Stimulated activated CD8-positive, alpha-beta memory T cell treated with anti-CD3 and anti-CD28 coated beads, Interleukin-4, amount 100 ng/mL, for 48 hours (primary cell): ENCODE measurements around the gene CABLES2.

Source experiments
- DNase-seq: peaks from one replicate; pipeline ENCODE4 v3.0.0-alpha.2; 2020

The CABLES2 gene

DNA sequence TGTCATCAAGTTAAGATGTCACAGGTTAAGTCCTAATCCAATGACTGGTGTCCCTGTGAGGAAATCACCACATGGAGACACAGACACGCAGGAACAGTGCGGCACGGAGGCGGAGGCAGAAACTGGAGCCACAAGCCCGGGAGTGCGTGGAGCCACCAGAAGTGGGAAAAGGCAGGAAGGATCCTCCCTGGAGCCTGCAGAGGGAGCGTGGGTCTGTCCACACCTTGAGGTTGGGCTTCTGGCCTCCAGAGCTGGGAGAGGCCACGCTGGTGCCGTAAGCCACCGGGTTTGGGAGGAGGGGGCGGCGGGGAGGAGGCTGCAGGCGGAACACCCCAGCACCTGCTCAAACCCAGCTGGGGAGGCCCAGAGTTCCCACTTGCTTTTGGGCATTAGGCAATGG, 3.8 kb downstream of the CABLES2 start:
- no peak for DNase-seq

DNA sequence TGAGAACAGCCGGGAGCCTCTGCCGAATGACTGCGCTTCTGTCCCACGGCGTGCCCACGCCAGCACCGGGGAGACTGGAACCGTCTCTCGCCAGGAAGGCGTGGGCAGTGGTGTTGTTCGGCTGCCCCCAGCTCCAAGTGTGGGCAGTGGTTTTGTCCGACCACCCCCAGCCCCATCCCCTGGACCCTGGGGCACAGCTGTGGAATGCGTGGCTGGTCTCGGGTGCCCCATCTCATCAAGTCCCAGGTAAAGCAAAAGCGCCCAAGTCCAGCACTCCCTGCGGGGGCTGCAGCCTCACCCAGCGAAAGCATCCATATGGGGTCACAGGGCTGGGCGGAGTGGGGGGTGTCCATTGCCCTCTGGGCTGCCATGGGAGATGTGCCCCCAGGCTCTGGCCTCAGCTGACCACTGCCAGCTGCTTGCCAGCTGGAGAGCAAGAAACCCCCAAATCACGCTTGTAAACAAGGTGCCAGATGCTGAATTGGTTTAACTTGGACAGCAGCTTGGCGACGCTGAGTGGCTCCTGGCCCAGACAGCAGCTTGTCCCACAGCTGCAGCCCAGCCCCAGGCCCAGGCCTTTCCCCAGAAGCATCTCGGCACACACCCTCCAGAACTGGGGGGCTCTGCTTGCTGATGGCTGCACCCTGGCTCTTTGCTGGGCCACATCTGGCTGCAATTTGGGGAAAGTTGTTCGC, 4.5 kb downstream of the CABLES2 start:
- DNase-seq, result no peak

DNA sequence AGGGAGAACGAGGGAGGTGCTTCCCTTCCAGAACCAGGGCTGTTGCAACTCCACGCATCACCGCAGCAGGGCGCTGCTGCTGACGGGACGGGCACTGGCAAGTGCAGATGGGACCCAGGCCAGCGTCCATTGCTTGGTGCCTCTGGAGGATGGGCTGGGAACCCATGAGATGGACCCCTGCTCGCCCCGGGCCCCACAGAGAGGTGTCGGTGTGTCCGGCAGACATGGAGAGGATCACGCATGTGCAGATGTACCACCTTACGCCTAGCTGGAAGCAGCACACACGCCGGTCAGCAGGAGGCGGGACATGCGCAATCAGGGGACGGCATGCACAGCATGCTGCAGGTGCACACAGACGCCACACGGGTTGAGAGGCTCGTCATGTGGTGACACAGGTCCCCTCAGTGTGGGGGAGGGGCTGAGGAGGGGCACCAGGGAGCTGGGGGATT, 5.7 kb downstream of the CABLES2 start:
- DNase-seq, result no peak

DNA sequence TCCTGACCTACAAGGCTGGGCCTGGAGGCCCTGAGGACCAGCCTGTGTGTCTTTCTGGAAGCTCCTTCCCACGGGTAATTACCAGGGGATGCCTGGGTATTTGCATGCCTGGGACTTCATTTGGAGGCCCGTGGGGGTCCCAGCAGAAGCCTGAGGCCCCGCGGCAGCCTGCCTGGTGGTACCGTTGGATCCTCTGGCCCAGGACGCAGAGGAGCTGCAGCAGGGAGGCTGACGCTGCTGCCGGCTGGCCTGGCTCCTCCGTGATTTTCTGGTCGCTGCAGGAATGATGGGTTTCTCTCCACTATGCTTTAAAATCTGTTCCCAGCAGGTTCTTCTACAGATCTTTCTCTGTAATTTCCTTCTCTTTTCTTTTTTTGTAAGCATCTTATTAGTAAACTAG, 6.5 kb downstream of the CABLES2 start:
- DNase-seq, result no peak

DNA sequence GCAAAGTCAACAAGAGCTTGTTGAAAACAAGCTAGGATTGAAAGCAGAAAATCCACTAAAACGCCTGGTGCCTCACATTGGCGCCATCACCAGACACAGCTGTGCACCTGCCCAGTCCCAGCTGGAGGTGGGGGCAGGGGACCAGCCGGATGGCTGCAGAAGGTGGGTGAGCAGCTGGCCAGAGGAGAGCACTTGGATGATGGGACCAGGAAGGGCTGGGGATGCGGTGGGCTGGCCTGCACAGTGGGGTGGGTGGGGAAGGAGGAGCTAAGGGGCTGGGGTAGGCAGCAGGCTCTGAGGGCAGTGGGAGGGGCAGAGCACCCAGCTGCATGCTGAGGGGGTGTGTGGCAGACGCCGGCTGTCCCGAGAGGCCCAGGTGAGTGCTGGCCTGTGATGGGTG, 7.1 kb downstream of the CABLES2 start:
- no peak for DNase-seq

DNA sequence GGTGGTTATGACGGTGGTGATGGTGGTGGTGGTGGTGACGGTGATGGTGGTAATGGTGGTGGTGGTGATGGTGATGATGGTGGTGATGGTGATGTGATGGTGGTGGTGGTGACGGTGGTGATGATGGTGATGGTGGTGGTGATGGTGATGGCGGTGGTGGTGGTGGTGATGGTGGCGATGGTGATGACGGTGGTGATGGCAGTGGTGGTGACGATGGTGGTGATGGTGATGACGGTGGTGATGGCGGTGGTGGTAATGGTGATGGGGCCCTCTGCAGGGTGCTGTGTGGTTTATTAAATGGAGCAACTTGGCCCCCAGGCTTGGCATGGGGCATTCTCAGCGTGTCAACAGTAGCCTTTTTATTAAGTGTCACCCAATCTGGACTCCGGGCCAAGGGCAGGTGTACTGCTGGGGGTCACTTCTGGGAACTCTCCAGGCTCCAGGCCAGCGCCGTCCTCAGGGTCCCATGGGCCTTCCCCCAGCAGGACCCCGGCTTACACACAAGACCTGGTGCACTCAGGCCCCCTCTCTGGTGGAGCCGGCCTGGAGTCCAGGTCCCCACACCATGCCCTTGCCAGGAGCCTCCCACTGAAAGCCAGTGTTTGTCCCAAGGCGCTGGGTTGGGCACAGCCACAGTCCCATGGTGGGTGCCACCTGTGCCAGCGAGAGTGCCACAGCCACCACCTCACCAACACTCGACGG, 8.8 kb downstream of the CABLES2 start:
- no peak for DNase-seq

DNA sequence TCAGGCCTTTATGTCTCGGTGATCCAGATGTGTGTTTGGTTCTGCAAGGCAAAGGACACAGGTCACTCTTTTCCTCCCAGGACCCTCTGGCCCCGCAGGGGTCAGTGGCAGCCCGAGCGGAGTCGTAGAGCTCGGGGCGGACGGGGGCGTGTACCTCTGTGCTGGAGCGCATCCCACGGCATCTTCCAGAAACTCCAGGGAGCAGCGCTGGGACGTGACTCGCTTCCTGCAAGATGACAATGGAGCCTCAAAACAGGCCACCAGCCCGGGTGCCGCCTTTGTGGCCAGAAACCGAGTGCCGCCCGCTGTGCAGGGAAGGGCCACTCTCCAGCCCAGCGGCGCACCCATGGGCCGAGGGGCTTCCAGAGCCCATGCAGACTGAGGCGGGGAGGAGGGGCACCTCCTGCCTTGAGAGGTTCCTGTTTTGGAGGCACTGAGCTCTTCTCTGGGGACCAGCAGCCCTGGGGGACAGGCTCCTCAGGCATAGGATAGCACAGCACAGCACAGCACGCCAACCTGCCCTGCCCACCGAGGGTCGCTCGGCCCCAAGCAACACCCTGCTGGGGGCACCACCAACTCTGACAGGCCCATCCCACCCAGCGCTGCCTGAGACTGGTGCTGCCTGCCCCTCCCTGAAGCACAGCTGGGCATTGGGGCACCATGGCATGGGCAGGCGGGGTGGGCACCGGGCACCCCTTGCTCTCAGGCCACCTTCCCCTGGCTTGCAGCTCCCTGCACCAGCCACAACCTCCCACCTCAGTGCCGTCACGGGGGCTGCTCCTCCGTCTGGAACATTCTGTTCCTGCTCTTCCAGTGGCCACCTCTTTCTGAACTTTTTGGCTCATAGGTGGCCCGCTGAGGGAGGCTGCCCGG, 10.5 kb downstream of the CABLES2 start:
- no peak for DNase-seq

DNA sequence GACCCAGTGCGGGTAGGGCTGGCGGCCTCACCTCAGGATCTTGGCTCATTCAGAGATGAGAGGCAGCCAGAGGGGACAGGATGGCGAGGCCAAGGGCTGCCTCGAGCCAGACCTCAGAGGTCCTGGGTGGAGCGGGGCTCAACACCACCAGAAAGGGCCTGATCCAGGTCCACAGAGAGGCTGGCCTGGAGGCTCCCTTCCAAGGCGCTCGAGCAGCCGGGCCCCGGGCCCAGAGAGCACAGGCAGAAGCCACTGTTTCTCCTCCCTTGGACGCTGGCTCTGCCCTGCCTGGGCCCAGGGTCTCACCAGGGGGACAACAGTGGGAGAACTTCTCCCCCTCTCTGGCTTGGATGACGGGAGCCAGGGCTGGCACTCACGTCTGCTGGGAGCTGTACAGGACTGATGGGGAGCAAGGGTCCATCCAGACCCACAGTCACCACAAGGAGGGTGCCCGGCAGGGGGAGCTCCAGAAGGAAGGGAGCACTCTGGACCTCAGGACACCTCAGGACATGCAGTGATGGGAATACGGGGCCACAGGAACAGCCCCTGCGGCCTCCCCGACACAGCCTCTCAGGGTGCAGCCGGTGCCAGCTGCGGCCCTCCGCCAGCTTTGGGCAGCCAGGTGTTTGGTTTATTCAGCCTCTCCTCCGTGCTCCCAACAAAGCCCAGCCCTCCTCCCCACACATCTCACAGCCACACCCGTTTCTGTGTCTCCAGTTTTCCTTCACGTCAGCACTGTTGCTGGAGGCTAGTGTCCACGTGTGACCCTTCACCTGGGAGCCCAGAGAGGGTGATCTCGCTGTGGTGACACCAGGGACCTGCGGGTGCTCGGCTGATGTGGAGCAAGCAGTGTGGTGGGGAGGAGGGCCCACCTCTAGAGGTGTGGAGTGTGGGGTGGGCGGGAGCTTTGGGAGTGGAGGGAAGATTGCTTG, 11.5 kb downstream of the CABLES2 start:
- DNase-seq, result no peak

DNA sequence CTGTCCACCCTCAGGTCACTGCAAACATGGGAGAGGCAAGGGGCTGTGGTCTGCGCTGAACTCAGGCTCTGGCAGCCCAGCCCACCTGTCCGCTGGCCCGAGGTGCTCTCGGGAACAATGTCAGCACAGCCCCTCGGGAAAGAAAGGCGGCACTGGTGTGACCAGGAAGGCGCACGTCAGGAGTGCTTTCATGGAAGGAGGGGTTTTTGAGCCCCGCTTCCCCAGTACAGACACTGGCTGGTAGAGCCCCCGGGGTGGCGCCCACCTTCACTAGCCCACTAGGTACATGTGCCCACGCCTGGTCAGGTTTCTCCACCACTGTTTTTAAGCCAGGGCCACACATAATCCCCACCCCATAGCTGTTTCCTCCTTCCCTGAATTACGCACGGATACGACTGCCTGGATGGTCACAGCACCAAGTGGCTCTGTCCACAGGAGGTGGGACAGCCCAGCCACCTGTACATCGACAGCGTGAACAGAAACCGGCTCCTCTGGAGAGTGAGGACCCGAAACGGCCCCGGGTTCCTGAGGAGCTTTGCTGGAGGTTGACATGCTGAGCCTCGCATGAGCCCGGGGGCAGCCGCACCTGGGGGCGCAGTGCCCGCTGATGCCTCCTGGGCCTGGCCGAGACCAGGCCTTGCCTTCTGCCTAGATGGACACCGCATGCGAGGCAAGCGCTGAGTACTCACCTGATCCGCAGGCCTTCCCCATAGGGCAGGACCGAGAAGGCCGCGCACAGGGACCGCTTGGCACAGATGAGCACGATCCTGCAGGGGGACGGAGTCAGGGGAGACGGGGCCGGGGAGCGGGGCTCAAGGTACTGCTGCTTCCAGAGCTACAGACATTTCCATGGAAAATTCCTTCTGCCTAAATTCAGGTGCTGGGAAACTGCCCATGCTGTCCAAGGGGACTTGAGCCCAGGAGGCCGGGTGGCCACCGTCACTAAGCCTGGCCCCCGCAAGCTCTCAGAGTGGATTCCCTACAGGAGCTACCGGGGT, 12.5 kb downstream of the CABLES2 start:
- no peak for DNase-seq

DNA sequence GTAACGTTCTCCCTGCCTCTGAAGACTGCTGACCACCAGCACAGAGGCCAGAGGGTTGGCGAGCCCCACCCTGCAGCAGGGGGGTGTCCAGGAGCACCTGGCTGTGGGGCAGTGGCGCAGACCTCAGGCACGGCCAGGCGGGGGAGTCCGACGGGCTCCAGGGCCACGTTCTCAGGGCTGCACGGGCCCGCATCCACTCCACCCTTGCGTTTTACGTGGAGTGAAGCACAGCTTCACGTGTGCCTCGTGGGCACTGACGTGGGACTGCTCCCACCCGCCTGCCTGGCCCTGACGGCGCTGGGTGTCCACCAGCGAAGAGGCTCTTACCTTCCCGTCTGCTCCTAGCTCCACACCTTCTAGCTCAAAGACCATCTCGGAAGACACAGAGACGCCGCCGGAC, 13.3 kb downstream of the CABLES2 start:
- DNase-seq, result no peak

DNA sequence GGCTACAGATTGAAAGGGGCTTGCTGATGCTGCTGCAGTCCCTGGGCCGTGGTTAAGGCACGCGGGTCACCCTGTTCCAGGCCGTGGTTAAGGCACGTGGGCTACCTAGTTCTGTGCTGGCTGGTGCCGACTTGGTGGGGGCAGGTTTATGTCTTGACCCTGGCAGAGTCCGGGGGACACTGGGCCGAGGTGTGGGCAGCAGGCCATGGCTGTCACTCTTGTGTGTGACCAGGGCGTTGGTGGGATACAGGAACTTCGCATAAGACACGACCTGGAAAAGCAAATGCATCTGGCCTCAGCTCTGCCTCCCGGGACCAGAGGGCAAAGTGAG, 13.8 kb downstream of the CABLES2 start:
- no peak for DNase-seq

DNA sequence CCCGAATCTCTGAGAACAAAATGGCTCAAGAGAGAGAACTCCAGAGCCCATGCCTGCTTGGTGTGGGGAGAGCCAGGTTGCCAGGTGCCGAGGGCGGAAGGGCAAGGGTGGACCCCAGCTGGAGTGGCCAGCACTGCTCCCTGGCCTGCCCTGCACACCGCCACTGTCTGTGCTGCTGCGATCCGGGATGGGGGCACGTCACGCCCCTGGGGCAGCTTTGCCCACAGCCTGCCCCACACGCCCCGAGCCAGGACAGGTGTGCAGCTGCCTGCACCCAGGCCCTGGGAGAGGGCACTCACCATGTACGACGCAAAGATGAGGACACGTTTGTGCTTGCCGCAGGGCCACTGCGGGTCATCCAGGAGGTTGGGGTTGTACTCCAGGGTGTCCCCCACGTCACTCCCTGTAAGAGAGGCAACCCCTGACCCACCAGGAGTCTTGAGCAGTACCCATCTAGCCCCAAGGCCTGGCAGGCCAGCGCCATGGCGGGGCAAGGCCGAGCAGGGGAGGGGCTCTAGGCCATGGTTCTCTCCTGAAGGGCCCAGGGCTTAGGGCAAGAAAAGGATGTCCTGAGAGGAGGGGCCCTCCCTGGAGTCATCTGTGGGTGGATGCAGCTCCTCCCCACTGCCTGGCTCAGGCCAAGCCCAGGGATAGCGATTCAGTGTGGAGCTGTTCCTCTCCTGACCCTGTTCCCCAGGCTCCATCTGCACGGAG, 14.3 kb downstream of the CABLES2 start:
- DNase-seq, result no peak

DNA sequence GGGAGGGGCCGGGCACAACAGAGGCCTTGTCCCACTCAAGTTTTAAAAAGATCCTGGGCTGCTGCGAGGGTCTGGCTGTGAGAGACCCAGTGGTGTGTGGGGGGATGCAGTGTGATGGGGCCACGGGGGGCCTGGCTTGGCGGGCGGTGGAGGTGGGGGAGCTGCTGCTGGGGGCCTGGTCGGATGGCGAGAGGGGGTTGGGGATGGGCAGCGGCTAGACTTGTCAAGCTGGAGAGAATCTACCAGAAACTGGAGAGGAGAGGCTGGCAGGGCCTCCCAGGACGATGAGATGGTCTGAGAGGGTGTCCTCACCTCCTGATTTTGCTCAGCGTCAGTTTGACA, 15.0 kb downstream of the CABLES2 start:
- no peak for DNase-seq

DNA sequence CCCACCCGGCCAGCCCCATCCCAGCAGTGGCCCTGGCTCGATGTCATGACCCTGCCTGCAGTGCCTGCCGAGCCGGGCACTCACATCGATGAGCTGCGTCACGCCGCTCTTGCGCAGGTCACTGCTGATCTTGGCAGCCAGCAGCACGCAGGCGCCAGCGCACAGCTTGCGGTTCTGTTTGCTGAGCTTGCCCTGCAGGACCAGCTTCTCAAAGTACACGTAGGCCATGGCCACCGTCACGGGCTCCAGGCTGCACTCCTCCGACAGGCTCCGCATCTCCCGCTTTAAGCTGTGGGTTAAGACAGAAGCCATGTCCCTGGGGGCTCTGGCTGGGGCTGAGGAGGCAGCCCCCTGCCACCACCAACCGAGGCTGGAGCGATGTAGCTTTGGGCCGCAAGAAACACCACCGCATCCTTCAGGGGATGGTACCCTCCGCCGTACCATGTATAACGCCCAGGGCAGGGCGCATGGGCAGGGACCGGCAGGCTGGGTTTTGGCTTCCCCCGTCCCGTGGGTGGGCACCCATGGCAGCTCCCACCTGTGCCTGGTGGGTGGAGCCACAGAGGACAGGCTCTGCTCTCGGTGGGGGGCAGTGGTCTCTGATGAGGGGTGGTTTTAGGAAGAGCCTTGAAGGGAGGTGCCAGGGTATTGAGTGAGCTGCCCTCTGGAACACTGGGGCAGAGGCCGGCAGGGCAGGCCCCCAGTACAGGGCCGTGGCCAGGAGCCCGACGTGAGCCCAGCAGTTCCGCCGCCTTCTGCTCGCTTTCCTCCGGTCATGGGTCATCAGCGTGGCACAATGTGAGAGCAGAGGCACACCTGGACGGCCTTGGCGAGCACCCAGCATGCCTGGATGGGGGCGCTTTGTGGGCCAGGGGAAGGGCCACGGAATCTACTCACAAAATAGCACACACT, 15.7 kb downstream of the CABLES2 start:
- no peak for DNase-seq

DNA sequence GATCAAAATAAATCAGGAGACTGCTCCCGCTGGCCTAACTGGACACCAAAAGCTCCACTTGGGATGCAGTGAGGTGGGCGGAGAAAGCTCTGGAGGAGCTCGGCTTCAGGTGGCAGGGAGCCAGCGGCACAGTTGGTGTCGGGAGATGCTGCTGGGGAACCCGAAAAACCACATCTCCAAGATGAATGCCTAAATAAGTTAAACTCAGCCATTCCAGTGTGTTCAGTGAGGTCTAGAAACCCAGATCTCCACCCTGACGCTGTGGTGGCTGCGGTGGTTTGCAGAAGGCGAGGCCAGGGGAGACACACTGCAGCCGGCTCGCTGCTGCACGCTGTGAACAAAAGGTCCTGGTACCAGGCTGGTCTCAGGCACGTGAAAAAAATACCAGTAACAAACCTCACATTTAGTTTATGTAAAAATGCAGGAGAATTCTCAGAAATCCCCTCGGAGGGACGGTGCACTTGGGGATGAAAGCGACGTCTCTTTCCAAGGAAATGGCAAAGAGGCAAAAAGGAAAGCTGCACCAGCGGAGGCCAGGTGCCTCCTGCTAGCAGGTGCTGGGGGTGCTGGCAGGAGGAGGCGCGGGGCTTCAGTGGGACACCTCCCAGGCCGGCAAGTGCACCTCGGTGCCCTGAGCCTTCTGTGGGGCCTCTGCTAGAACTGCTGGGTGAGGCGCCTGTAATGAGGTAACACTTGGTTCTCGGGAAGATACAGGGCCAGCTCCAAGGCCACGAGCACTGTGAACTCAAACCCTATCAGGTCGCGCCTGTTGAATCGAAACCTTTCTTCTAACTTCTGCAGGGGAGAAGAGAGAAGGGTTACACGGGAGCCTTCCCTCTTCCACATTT, 16.5 kb downstream of the CABLES2 start:
- no peak for DNase-seq

DNA sequence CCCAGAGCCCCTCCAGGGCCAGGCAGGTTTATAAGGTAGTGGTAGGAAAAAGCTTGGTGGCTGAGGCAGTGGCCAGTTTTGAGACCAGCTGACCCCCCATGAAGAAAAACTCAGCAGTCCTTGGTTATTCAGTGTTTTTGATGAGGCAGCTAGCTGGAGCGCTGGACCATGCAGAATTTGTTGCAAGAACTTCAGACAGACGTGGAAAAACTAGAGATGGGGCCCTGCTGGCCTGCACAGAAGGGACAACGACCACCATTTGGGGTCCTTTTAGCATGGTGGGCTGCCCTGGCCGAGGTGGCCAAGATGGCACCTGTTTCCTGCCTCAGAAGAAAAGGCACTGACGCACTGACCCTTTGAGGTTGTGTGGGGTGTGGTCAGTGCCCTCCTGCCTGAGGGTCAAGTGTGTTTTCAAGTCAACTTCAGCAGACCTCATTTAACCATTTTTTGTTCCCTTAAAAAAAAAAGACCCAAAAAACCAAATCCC, 17.4 kb downstream of the CABLES2 start:
- DNase-seq, result no peak

DNA sequence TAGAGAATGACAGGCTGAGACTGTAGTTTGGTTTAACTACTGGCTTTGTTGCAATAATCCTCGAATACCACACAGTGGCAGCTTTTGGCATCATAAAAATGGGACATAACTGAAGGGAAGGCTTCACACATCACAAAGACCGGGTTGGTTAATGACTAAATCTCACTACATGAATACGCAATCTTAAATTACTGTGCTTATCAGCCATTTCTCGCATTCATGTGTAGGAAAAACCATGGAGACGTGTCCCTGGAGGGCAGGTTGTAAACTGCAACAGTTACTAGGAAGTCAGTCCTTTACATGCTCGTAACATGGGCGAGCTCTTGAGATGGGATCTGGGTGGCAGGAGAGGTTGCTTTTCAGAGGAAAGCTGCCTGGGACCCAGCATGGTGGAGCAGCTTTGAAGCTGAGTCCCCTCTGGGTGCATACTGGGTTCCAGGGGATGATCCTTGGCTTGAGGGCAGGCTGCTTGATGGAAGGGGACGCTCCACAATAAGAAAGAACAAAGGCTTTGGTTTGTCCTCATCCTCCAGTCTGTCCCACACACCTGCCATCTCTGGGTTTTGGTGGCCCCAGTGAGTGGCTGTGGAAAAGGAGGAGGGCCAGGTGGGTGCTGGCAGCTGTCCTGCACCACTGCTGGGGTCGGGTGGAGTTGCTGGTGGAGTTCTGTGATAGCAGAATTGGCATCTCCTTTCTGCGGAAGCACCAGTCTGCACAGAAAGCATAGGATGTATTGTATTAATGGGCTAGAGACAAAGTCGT, 18.1 kb downstream of the CABLES2 start:
- no peak for DNase-seq
